Measurements from ENCODE around the gene CEBPA.

The CEBPA gene

DNA sequence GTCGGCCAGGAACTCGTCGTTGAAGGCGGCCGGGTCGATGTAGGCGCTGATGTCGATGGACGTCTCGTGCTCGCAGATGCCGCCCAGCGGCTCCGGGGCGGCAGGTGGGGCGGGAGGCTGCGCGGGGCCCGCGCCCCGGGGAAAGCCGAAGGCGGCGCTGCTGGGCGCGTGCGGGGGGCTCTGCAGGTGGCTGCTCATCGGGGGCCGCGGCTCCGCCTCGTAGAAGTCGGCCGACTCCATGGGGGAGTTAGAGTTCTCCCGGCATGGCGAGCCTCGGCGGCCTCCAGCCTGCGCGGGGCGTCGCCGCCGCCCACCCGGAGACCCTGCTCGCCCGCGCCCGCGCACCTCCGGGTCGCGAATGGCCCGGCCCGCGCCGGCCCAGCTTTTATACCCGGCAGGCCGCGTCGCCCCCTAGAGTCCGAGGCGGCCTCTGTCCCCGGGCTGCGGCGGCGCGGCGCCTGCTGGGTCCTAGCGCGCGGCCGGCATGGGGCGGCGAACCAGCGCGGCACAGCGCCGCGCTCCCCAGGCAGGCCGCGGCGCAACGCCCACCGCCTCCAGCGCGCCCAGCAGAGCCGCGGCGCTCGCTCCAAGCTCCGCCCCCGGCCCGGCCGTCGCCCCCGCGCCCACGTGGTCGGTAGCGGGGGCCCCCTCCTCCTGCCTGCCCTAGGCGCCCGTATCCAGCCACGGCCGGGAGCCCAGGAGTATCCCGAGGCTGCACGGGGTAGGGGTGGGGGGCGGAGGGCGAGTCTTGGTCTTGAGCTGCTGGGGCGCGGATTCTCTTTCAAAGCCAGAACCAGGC lies at the start of gene CEBPA:
Gene CEBPA, minus strand, starts transcription at position 360 of the 799 bp plus-strand sequence. Its CDS starts 120 bp downstream, at position 240.
- H3K9me3 Mint-ChIP-seq: no peaks in the 10 kb centered on the region
- H3K36me3 Mint-ChIP-seq: no peaks in the 10 kb centered on the region
- peak within 1 kb of the TSS; percentile 33 for H3K4me3 Mint-ChIP-seq
- H3K27ac Mint-ChIP-seq: no peak within 1 kb of the TSS
- CTCF ChIA-PET: interaction anchor here (0.7 to 1.5 kb wide), 2 partner anchors 18 to 71 kb away, joined by 3 read pairs; partner anchors contain the start of gene CEBPG
- DNase-seq: peak; percentile 55
- H3K27me3 Mint-ChIP-seq: peaks cover 95% of the 10 kb centered on the region
- no peaks in the 10 kb centered on the region for H3K4me1 Mint-ChIP-seq

DNA sequence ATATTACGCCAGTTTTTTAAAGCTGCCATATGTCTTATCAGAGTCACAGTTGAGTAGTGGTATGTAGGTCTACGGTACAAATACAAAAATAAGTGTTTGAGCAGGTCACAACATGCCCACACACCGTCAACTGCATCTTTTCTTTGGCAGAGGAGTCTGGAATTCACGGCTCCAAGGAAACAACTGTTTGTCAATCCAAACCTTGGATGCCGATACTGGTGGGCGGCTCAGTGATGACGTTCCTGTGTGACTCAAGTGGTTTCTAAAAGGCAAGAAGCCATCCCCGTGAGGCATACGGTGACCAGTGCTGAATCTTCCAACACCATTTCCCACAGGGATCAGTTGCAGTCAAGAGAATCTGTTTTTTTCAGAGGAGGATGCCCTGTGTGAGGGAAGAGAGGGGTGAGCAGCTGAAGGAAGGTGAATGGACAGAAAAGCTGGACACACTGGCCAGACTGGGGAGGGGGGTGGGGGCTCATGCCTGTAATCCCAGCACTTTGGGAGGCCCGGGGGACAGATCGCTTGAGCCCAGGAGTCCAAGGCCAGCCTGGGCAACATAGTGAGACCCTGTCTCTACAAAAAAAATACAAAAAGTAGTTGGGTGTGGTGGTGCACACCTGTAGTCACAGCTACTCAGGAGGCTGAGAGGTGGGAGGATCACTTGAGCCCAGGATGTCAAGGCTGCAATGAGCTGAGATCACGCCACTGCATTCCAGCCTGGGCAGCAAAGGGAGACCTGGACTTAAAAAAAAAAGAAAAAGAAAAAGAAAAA lies 48.4 kb upstream of the CEBPA start:
- Mint-ChIP-seq H3K27me3 (peaks cover 19% of the 10 kb centered on the region), H3K4me3 (no peak overlapping the region), H3K36me3 (no peaks in the 10 kb centered on the region), H3K4me1 (no peaks in the 10 kb centered on the region), H3K9me3 (peaks cover 3% of the 10 kb centered on the region), H3K27ac (no peak overlapping the region)
- CTCF ChIA-PET: no interaction called here
- DNase-seq: no peak

DNA sequence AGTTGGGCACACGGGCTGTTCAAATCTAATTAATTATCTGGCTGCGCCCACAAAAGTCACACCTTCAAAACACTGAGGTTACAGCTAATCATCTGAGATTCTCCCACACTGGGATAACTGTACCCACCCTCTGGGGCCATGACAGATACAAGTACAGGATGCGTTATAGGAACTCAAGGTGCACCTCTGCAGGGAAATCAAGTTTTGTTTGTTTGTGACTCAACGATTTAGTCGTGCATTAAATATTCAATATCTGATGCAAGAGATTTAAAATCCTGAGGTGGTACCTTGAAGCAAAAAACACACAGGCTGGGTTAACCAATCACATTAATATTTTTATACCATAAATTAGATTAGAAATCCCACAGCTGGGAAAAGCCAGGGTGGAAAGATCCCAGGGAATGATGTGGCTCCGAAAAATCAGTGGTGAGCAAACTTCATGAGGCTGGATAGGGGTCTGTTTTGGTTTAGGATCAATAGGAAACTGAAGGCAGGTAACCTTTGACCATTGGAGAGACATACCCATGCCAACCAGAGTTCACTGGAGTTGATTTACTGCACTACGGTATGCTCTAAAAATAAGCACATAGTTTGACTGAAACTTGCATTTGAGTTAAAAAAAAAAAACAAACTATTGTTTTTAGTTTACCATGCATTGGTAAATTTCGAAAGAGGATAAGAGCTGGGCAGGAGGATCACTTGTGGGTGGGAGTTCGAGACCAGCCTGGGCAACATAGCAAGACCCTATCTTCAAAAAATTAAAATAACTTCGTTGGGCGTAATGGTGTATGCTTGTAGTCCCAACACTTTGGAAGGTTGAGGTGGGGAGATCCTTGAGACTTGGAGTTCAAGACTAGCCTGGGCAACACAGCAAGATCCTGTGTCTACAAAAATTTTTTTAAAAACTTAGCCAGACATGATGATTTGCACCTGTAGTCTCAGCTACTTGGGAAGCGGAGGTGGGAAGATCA lies 47.3 kb upstream of the CEBPA start:
- H3K4me3 Mint-ChIP-seq: no peak overlapping the region
- H3K4me1 Mint-ChIP-seq: no peaks in the 10 kb centered on the region
- no peaks in the 10 kb centered on the region for H3K9me3 Mint-ChIP-seq
- DNase-seq: no peak
- CTCF ChIA-PET: no interaction called here
- H3K27ac Mint-ChIP-seq: no peak overlapping the region
- no peaks in the 10 kb centered on the region for H3K36me3 Mint-ChIP-seq
- peaks cover 21% of the 10 kb centered on the region for H3K27me3 Mint-ChIP-seq

DNA sequence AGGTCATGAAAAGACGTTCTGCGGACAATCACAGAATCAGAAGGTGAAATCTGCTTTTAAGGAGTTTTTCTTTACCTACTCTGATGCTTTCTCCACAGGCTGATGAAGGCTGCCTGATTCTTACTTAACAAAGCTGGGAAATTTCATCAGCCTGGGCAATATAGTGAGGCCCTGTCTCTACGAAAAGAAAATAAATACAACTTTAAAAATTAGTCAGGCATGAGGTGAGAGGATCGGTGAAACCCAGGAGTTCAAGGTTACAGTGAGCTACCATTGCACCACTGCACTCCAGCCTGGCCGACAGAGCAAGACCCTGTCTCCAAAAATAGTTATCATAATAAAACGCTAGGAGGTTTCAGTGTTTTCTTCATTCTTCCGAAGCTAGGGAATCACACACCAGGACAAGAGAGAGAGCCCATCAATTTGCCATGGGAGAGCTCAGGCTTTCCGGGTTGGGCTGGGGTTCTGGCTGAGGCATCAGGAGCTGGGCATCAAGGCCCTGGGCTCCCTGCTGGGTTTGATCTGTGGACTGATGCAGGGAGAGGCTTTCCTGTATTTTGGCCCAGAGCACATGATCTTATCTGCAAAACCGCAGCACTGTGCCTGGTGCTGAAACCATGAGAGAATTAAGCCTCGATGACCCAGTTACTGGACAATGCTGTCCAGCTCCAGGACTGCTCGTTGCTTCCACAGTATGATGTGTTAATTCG lies 46.1 kb upstream of the CEBPA start:
- Mint-ChIP-seq H3K9me3 (no peaks in the 10 kb centered on the region), H3K4me3 (no peak overlapping the region), H3K27ac (no peak overlapping the region), H3K4me1 (no peaks in the 10 kb centered on the region), H3K27me3 (peaks cover 30% of the 10 kb centered on the region), H3K36me3 (no peaks in the 10 kb centered on the region)
- no peak for DNase-seq
- CTCF ChIA-PET: no interaction called here

DNA sequence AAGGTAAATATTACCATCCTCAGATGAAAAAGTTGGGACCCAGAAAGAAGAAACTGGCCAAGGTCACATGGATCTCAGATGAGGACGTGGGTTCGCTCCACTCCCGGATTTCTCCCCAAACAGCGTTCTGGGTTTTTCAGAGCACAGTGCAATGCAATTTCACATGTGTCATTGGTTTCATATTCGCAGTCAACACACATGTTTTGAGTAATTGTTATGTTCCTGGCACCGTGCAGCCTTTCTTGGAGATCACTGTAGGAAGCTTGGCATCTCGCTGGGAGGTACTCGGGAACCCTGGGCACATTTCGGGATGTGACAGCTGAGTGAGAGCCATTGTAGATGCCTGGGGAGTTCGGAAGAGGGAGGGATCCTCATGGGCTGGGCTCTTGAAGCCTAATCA lies 45.0 kb upstream of the CEBPA start:
- no peak for DNase-seq
- no peaks in the 10 kb centered on the region for H3K36me3 Mint-ChIP-seq
- H3K4me1 Mint-ChIP-seq: no peaks in the 10 kb centered on the region
- H3K9me3 Mint-ChIP-seq: no peaks in the 10 kb centered on the region
- H3K27me3 Mint-ChIP-seq: peaks cover 34% of the 10 kb centered on the region
- no peak overlapping the region for H3K4me3 Mint-ChIP-seq
- no peak overlapping the region for H3K27ac Mint-ChIP-seq
- CTCF ChIA-PET: no interaction called here

DNA sequence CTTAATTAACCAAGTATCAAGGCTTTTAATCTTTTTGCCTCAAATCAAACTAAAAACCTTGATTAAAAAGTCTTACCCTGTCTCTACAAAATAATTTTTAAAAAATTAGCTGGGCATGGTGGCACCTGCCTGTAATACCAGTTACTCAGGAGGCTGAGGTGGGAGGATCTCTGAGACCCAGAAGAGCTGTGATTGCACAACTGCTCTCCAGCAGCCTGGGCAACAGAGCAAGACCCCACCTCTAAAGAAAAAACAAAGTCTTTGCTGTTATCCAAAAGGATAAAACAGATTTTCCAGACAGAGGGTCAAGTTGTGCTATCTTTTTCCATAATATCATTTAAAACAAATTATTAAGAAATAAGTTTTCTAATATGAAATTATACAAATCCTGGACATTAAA lies 44.3 kb upstream of the CEBPA start:
- Mint-ChIP-seq H3K9me3 (no peaks in the 10 kb centered on the region), H3K27me3 (peaks cover 36% of the 10 kb centered on the region), H3K27ac (no peak overlapping the region), H3K4me3 (no peak overlapping the region), H3K36me3 (no peaks in the 10 kb centered on the region), H3K4me1 (no peaks in the 10 kb centered on the region)
- CTCF ChIA-PET: no interaction called here
- no peak for DNase-seq

DNA sequence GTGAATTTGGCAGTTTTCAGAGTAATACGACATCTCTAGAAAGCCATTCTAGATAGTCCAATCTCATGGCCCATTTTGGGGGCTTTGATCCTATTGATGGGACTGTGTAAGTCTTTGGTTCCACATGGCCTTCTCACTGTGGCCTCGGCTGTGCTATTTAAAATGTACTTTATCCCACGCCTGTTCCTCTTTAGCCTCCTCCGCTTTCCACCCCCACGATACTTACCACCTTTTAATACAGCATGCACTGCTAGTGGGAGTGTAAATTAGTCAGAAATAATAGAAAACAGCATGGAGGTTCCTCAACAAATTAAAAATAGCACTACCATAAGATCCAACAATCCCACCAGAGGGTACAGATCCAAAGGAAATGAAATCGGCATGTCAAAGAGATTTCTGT lies 42.8 kb upstream of the CEBPA start:
- CTCF ChIA-PET: no interaction called here
- Mint-ChIP-seq H3K9me3 (no peaks in the 10 kb centered on the region), H3K27ac (no peak overlapping the region), H3K4me1 (no peaks in the 10 kb centered on the region), H3K36me3 (no peaks in the 10 kb centered on the region), H3K4me3 (no peak overlapping the region), H3K27me3 (peaks cover 50% of the 10 kb centered on the region)
- no peak for DNase-seq

DNA sequence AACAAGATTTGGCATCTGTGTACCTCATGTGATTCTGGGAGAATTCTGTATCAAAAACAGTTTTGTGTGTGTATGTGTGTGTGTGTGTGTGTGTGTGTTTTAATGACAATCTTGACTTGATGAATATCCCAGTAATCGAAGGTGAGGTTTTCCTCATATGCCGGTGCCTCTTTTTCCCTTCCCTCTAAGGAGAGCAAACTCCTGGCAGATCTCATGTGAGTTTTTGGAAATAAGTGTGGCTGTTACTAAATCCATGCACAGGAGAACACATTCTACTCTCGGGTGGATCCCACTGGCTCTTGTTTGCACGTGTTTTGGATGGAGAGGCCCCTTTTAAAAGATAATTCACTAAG lies 42.2 kb upstream of the CEBPA start:
- Mint-ChIP-seq H3K36me3 (no peaks in the 10 kb centered on the region), H3K4me1 (no peaks in the 10 kb centered on the region), H3K27ac (no peak overlapping the region), H3K27me3 (peaks cover 51% of the 10 kb centered on the region), H3K4me3 (no peak overlapping the region), H3K9me3 (no peaks in the 10 kb centered on the region)
- no peak for DNase-seq
- CTCF ChIA-PET: no interaction called here

DNA sequence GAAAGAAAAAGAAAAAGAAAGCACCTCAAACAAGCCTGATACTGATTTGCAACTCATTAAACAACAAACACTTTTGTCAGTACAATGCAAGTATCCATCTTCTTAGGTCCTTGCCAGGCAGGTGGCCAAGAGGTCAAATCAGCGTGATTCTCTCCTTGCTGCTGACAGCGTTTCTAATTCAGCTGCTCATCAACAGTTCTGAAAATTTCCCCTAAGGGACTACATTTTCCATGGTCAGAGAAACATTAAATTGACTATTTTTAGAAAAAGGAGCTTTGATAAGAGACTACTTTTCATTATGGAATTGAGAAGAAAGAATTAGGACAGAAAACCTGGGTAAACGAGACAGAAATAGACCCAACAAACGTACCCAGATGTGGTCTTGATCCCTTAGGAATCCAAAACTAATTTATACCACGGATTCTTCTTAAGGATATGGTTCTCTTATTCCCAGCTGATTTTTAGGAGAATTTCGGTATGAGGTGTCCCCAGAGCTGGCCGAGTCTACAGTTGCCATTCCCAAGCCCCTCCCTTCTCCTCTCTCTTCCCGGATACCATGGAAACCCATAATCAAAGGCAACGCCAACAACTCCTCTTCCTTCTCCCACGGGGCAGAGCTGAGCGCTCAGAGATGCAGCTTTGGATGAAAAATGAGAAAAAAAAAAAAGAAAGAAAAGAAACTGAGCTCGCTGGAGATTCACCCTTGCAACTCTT lies 41.7 kb upstream of the CEBPA start:
- DNase-seq: no peak
- no peaks in the 10 kb centered on the region for H3K9me3 Mint-ChIP-seq
- peaks cover 55% of the 10 kb centered on the region for H3K27me3 Mint-ChIP-seq
- H3K27ac Mint-ChIP-seq: no peak overlapping the region
- no peak overlapping the region for H3K4me3 Mint-ChIP-seq
- CTCF ChIA-PET: no interaction called here
- no peaks in the 10 kb centered on the region for H3K36me3 Mint-ChIP-seq
- H3K4me1 Mint-ChIP-seq: no peaks in the 10 kb centered on the region

DNA sequence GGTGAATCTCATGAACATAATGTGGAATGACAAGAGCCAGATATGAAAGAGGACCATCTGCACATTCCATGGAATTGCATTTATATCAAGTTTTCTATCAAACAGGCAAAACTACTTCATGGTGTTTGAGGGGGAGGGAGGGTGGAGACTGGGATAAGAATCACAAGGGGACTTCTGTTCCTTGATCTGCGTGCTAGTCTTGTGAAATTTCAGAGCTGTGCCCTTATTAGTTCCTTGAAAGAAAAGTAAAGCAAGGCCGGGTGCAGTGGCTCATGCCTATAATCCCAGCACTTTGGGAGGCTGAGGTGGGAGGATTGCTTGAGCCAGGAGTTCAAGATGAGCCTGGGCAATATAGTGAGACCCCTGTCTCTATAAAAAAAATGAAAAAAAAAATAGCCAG lies 41.0 kb upstream of the CEBPA start:
- no peak overlapping the region for H3K27ac Mint-ChIP-seq
- CTCF ChIA-PET: no interaction called here
- H3K4me1 Mint-ChIP-seq: no peaks in the 10 kb centered on the region
- H3K9me3 Mint-ChIP-seq: no peaks in the 10 kb centered on the region
- no peak for DNase-seq
- H3K36me3 Mint-ChIP-seq: no peaks in the 10 kb centered on the region
- peaks cover 55% of the 10 kb centered on the region for H3K27me3 Mint-ChIP-seq
- no peak overlapping the region for H3K4me3 Mint-ChIP-seq

DNA sequence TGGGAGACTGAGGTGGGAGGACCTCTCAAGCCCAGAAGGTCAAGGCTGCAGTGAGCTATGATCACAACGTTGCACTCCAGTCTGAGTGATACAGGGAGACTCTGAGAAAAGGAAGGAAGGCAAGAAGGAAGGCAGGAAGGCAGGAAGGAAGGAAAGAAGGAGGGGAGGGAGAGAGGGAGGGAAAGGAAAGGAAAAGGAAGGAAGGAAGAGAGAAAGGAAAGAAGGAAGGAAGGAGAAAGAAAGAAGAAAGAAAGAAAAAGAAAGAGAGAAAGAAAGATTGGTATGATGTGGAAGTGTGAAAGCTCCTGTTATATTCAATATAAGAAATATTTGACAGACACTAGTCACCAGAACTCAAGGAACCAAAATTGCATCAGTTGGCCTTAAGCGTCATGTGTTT lies 38.7 kb upstream of the CEBPA start:
- no peak overlapping the region for H3K4me3 Mint-ChIP-seq
- no peak overlapping the region for H3K27ac Mint-ChIP-seq
- DNase-seq: no peak
- no peaks in the 10 kb centered on the region for H3K36me3 Mint-ChIP-seq
- H3K27me3 Mint-ChIP-seq: peaks cover 49% of the 10 kb centered on the region
- CTCF ChIA-PET: no interaction called here
- no peaks in the 10 kb centered on the region for H3K4me1 Mint-ChIP-seq
- H3K9me3 Mint-ChIP-seq: no peaks in the 10 kb centered on the region

DNA sequence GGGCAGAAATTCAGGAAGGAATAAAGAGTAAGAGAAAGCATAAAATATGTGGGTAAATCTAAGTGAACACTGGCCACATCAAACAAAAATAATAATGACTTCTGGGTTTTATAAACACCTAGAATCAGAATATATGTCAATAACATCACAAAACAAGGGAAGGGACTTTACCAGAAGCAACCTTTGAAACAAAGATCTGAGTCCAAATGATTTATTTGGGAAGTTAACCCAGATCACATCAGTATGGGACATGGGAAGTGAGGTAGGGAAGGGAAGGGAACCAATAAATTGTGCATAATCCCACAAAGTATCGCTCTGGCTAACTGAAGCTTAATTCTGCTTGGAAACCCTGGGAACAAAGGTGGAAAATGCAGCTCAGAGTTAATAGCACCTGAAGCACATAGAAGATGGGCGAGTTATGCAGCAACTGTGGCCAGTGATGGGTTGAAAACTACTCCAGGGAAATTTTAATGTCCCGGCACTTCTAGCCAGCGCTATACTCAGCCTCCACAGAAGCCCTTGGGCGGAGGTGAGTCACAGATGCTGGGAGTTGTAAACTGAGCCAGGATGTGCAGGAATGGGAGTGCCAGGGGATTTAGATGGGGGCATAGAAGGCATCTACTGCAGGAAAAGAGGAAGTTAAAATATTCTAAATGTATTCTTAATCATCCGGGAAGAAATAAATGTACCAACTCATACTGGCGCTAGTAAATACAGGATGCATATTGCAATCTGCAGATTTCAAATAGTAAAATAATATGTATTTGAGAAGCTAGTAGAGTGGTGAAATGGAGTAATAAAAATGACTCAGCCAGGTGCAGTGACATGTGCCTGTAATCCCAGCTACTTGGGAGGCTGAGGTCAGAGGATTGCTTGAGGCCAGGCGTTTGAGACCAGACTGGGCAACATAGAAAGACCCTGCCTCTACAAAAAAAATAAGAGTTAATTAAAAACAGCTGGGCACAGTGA lies 37.0 kb upstream of the CEBPA start:
- H3K36me3 Mint-ChIP-seq: no peaks in the 10 kb centered on the region
- H3K27ac Mint-ChIP-seq: no peak overlapping the region
- no peak for DNase-seq
- no peaks in the 10 kb centered on the region for H3K4me1 Mint-ChIP-seq
- H3K4me3 Mint-ChIP-seq: no peak overlapping the region
- H3K9me3 Mint-ChIP-seq: no peaks in the 10 kb centered on the region
- CTCF ChIA-PET: no interaction called here
- peaks cover 43% of the 10 kb centered on the region for H3K27me3 Mint-ChIP-seq

DNA sequence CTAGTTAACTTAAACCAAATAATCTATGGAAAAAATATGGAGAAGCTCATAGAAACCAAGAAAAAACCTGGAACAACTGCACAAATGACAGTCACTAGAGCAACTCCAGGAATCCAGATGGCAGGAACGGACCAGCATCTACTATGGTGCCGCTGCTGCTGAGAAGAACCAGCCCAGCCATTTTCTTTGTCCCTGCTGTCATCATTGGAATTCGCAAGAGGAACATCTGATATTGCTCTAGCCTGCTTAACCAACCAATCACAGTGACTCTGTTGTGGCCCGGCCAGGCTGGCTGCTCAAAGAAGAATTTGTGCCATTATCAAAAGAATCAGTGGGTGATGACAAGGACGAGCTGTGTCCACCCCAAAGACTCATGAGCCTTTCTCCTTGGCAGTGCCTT lies 33.1 kb upstream of the CEBPA start:
- Mint-ChIP-seq H3K4me3 (no peak overlapping the region), H3K4me1 (no peaks in the 10 kb centered on the region), H3K9me3 (no peaks in the 10 kb centered on the region), H3K36me3 (no peaks in the 10 kb centered on the region), H3K27ac (no peak overlapping the region), H3K27me3 (peaks cover 21% of the 10 kb centered on the region)
- CTCF ChIA-PET: no interaction called here
- no peak for DNase-seq

Measured in activated naive CD4-positive, alpha-beta T cell treated with anti-CD3 and anti-CD28 coated beads, Interleukin-2, amount 10 ng/mL, durations not matched to agents 7 days and 5 days (primary cell).